Fibroblast of lung (primary cell): Measurements from ENCODE around the gene C3orf49.

Source experiments
- EZH2 ChIP-seq: IDR thresholded peaks from 2 replicates; pipeline ENCODE4 v1.5.1; 2012; ENCODE audit warnings: low read length, control low read depth, mild to moderate bottlenecking; ENCODE audit errors: missing control alignments
- TF ChIP-seq, protein P1 (sequence below), 2 donors: IDR thresholded peaks in 1 of 2; conservative IDR thresholded peaks in 1 of 2; 1 replicate in 1 of 2; 2 replicates in 1 of 2; pipeline ENCODE4 v1.5.1; 2011 to 2012; ENCODE audit warnings: low read length in 2 of 2, control low read depth in 1 of 2, inconsistent platforms in 1 of 2, low read depth in 1 of 2, mild to moderate bottlenecking in 1 of 2

DNA sequence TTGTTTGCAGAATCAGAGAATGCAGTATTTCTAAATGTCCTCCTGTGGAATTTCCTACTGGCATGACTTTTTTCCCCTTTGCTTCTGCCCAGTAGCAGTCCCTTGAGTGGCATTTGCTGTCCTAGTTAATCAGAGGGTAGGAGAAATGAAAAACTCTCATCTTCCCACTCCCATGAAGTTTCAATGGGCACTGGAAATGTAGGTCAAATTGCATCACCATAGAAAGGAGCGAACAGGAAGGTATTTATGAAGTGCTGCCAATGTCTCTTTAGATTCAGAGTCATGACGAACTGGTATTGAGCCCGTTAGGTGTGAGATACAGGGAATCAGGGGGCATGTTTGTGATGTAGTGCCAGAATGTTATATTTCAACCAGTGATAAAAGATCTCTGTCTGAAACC lies 67.8 kb downstream of the C3orf49 start:
- TF ChIP-seq, protein P1, sequence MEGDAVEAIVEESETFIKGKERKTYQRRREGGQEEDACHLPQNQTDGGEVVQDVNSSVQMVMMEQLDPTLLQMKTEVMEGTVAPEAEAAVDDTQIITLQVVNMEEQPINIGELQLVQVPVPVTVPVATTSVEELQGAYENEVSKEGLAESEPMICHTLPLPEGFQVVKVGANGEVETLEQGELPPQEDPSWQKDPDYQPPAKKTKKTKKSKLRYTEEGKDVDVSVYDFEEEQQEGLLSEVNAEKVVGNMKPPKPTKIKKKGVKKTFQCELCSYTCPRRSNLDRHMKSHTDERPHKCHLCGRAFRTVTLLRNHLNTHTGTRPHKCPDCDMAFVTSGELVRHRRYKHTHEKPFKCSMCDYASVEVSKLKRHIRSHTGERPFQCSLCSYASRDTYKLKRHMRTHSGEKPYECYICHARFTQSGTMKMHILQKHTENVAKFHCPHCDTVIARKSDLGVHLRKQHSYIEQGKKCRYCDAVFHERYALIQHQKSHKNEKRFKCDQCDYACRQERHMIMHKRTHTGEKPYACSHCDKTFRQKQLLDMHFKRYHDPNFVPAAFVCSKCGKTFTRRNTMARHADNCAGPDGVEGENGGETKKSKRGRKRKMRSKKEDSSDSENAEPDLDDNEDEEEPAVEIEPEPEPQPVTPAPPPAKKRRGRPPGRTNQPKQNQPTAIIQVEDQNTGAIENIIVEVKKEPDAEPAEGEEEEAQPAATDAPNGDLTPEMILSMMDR (conservative IDR thresholded peaks at IDR 0.05 in 1 of 2, IDR thresholded peaks at IDR 0.05 in 1 of 2; ENCODE audit: low read depth in 1 of 2, low read length in 2 of 2) = no peak
- TF ChIP-seq EZH2 = no peak
